KOPT-K1 (cell line): ENCODE data around the gene ADCY10.
A peak's percentile ranks its signal among the peaks of the same experiment; 100 is the strongest.
"Not testable (repeated sequence)": the region's sequence is repeated elsewhere in the genome, so short reads cannot be mapped to it uniquely, and the experiment has no call there.

Experiments used
- H3K27ac ChIP-seq: fragments of 200-600 bp; sonication (generic); 2 replicates; pipeline ENCODE4 v1.5.1; 2016; ENCODE audit warnings: antibody characterized with exemption, mild to moderate bottlenecking, low read depth, low read length; ENCODE audit not compliant: poor library complexity, severe bottlenecking
- H3K36me3 ChIP-seq: fragments of 200-600 bp; sonication (generic); 2 replicates; pipeline ENCODE4 v1.5.1; 2017; ENCODE audit warnings: antibody characterized with exemption, mild to moderate bottlenecking, low read length, moderate library complexity; ENCODE audit not compliant: insufficient read depth
- H3K9me3 ChIP-seq: fragments of 200-600 bp; sonication (generic); 2 replicates; pipeline ENCODE4 v1.5.1; 2017; ENCODE audit warnings: antibody characterized with exemption, low read length, mild to moderate bottlenecking; ENCODE audit not compliant: insufficient read depth, poor library complexity, severe bottlenecking

ADCY10 gene

GRCh38 chr1:167829868-167830267 is 84.1 kb downstream of the ADCY10 start:
- H3K27ac ChIP-seq: no peak overlapping the region

GRCh38 chr1:167826127-167826526 is 87.8 kb downstream of the ADCY10 start:
- no peaks in the 10 kb centered on the region for H3K36me3 ChIP-seq

More at GRCh38 chr1:167829868-167830267, 84.1 kb downstream of the ADCY10 start:
- H3K36me3 ChIP-seq: no peaks in the 10 kb centered on the region
- no peaks in the 10 kb centered on the region for H3K9me3 ChIP-seq

GRCh38 chr1:167825419-167826079 is 88.4 kb downstream of the ADCY10 start:
- no peak overlapping the region for H3K27ac ChIP-seq
- no peaks in the 10 kb centered on the region for H3K9me3 ChIP-seq
- H3K36me3 ChIP-seq: no peaks in the 10 kb centered on the region

More at GRCh38 chr1:167826127-167826526, 87.8 kb downstream of the ADCY10 start:
- no peaks in the 10 kb centered on the region for H3K9me3 ChIP-seq
- H3K27ac ChIP-seq: no peak overlapping the region

- Histone ChIP-seq H3K27ac (no peak overlapping the region), H3K9me3 (no peaks in the 10 kb centered on the region), H3K36me3 (no peaks in the 10 kb centered on the region)
These were observed 89.7 kb downstream of the ADCY10 start for GRCh38 chr1:167824163-167824794.

- H3K36me3 ChIP-seq: no peaks in the 10 kb centered on the region
- no peak overlapping the region for H3K27ac ChIP-seq
- no peaks in the 10 kb centered on the region for H3K9me3 ChIP-seq
These were observed 91.8 kb downstream of the ADCY10 start for GRCh38 chr1:167821969-167822685.

GRCh38 chr1:167821356-167821685 is 92.6 kb downstream of the ADCY10 start:
- Histone ChIP-seq H3K27ac (no peak overlapping the region), H3K36me3 (no peaks in the 10 kb centered on the region)

GRCh38 chr1:167820684-167821355 is 93.1 kb downstream of the ADCY10 start:
- Histone ChIP-seq H3K27ac (no peak overlapping the region), H3K9me3 (peaks cover under 1% of the 10 kb centered on the region), H3K36me3 (no peaks in the 10 kb centered on the region)

More at GRCh38 chr1:167821356-167821685, 92.6 kb downstream of the ADCY10 start:
- H3K9me3 ChIP-seq: no peaks in the 10 kb centered on the region

- Histone ChIP-seq H3K27ac (no peak overlapping the region), H3K9me3 (peaks cover 8% of the 10 kb centered on the region), H3K36me3 (no peaks in the 10 kb centered on the region)
These were observed 93.9 kb downstream of the ADCY10 start for GRCh38 chr1:167819849-167820683.

- Histone ChIP-seq H3K9me3 (peaks cover 27% of the 10 kb centered on the region), H3K36me3 (no peaks in the 10 kb centered on the region), H3K27ac (no peak overlapping the region)
These were observed 98.3 kb downstream of the ADCY10 start for GRCh38 chr1:167815650-167816049.

- H3K27ac ChIP-seq: no peak overlapping the region
- no peaks in the 10 kb centered on the region for H3K36me3 ChIP-seq
- H3K9me3 ChIP-seq: peaks cover 27% of the 10 kb centered on the region
These were observed 101.0 kb downstream of the ADCY10 start for GRCh38 chr1:167812972-167813371.

- H3K9me3 ChIP-seq: peaks cover 31% of the 10 kb centered on the region
- no peak overlapping the region for H3K27ac ChIP-seq
- H3K36me3 ChIP-seq: no peaks in the 10 kb centered on the region
These were observed 105.2 kb downstream of the ADCY10 start for GRCh38 chr1:167808690-167809089.

- no peak overlapping the region for H3K27ac ChIP-seq
- H3K36me3 ChIP-seq: no peaks in the 10 kb centered on the region
- H3K9me3 ChIP-seq: peaks cover 30% of the 10 kb centered on the region
These were observed 105.8 kb downstream of the ADCY10 start for GRCh38 chr1:167808104-167808503.

- H3K36me3 ChIP-seq: not testable (repeated sequence)
- Histone ChIP-seq H3K9me3 (peaks cover 22% of the 10 kb centered on the region), H3K27ac (peak overlapping the region; percentile 38)
These were observed 107.3 kb downstream of the ADCY10 start for GRCh38 chr1:167806676-167807075.

GRCh38 chr1:167806235-167806634 is 107.7 kb downstream of the ADCY10 start:
- peak overlapping the region; percentile 38 for H3K27ac ChIP-seq
- H3K9me3 ChIP-seq: peaks cover 19% of the 10 kb centered on the region
- H3K36me3 ChIP-seq: not testable (repeated sequence)
